Right lobe of liver (tissue), 6 donors: ENCODE data around the gene PTCH1. TPM values are rescaled to one million over a fixed set of nuclear protein-coding genes. Genes with fewer than 3 reads are reported as not detected.

Source experiments
- ATAC-seq, 4 donors: fragments of 200-7000 bp; cut with Tn5 transposase; one replicate each; pipeline ENCODE4 v1.9.1; 2020; ENCODE audit warnings: mild to moderate bottlenecking in 4 of 4, moderate library complexity in 4 of 4
- DNase-seq, 3 donors: peaks; one replicate each; pipeline ENCODE4 v3.0.0-alpha.2; 2020
- H3K27ac ChIP-seq, 3 donors: fragments of 200-600 bp; one replicate each; pipeline ENCODE4 v1.8.0; 2022
- H3K27me3 ChIP-seq, 2 donors: fragments of 200-600 bp; one replicate each; pipeline ENCODE4 v1.8.0; 2022
- H3K36me3 ChIP-seq, 4 donors: fragments of 200-600 bp; sonication (generic) in 1 of 4; one replicate each; pipeline versions ENCODE4 v1.5.1 to v1.8.0; 2017 to 2022; ENCODE audit warnings: control low read depth in 1 of 4
- H3K4me1 ChIP-seq, 4 donors: fragments of 200-600 bp; sonication (generic) in 1 of 4; one replicate each; pipeline versions ENCODE4 v1.5.1 to v1.8.0; 2017 to 2022; ENCODE audit warnings: control low read depth in 1 of 4
- H3K4me3 ChIP-seq, 3 donors: fragments of 200-600 bp; one replicate each; pipeline ENCODE4 v1.8.0; 2022
- H3K9me3 ChIP-seq, 4 donors: fragments of 200-600 bp; sonication (generic) in 1 of 4; one replicate each; pipeline versions ENCODE4 v1.5.1 to v1.8.0; 2017 to 2022; ENCODE audit warnings: control low read depth in 1 of 4
- CTCF ChIP-seq, 4 donors: fragments of 200-600 bp in 3 of 4; fragments of 450-650 bp in 1 of 4; IDR thresholded peaks; one replicate each; pipeline versions ENCODE4 v1.5.1 to v1.8.0; 2016 to 2022; ENCODE audit warnings: antibody characterized with exemption in 4 of 4, mild to moderate bottlenecking in 2 of 4
- POLR2A ChIP-seq: fragments of 450-650 bp; IDR thresholded peaks from one replicate; pipeline ENCODE4 v1.6.1; 2017; ENCODE audit warnings: antibody characterized with exemption, mild to moderate bottlenecking
- WGBS: methylation state at CpG from one replicate; pipeline ENCODE4 v1.1.6; 2018; ENCODE audit warnings: low coverage, low lambda C conversion rate; ENCODE audit not compliant: insufficient coverage; ENCODE audit errors: missing lambda C conversion rate; 5-methylcytosine and 5-hydroxymethylcytosine counted together
- intact Hi-C, 2 donors: fragments of 100-400 bp; cut with DNase I; formaldehyde crosslinking; loops; one replicate each; pipeline versions ENCODE4 v1.11.2 to v1.14.1; 2022
- total RNA-seq, 6 experiments: library from RNA; depleted of rRNA in 2 of 6; stranded (reverse); fragments of >200 nt in 2 of 6; fragmentation: NEBNext Ultra II Directional in 3 of 6; extraction: Animal tissue kit (Norgen Biotek cat#: 25700) in 3 of 6; gene quantifications; one replicate each; pipeline versions ENCODE4 v1.1.0 to v1.2.4, GENCODE V29; 2016 to 2023
- donor health status: DM: no; HTN: yes; CAD: no.
- donor health status: DM: no; HTN: no; CAD: no.
- donor health status: DM: no; HTN: no; CAD: no.
- donor health status: DM: no; HTN: yes; CAD: no.
- donor health status: DM: no; HTN: yes; CAD: no.

Gene PTCH1
- total RNA-seq, 6 experiments from 2014 or later = 2.0 to 8.3 (median 5.2) TPM

GRCh38 chr9:95515272-95516113, 1.3 kb downstream of the PTCH1 start:
- intact Hi-C loops = no loop called here
- Histone ChIP-seq H3K9me3 (no peaks in the 10 kb centered on the region), H3K27me3 (no peaks in the 10 kb centered on the region), H3K36me3 (no peaks in the 10 kb centered on the region), H3K4me1 (peaks cover 0 to 13% (median 5%) of the 10 kb centered on the region in 4 donors), H3K27ac (no peak overlapping the region), H3K4me3 (peak overlapping the region; percentile 26 to 48 (median 30))
- 28% methylated on average over 10 of the region's 48 CpGs for WGBS
- ATAC-seq (no peak), DNase-seq (peak in 1 of 3 donors; percentile 26)
- TF ChIP-seq POLR2A (no peak), CTCF (IDR thresholded peaks at IDR 0.05) (no peak)

- H3K4me3 ChIP-seq = no peak overlapping the region
- ATAC-seq (no peak), DNase-seq (no peak)
- no peaks in the 10 kb centered on the region for H3K27me3 ChIP-seq
- no peaks in the 10 kb centered on the region for H3K36me3 ChIP-seq
- peaks cover 0 to 13% (median 6%) of the 10 kb centered on the region in 4 donors for H3K4me1 ChIP-seq
- H3K9me3 ChIP-seq = no peaks in the 10 kb centered on the region
- intact Hi-C loops = no loop called here
- TF ChIP-seq POLR2A (no peak), CTCF (IDR thresholded peaks at IDR 0.05) (no peak)
- 74% methylated on average over 5 of the region's 5 CpGs for whole genome bisulfite sequencing
- H3K27ac ChIP-seq = no peak overlapping the region
Measured at GRCh38 chr9:95514342-95514741, 2.4 kb downstream of the PTCH1 start.

- WGBS = 75% methylated on average over 4 of the region's 4 CpGs
- Histone ChIP-seq H3K36me3 (no peaks in the 10 kb centered on the region), H3K4me3 (no peak overlapping the region), H3K9me3 (no peaks in the 10 kb centered on the region), H3K27ac (no peak overlapping the region), H3K27me3 (no peaks in the 10 kb centered on the region), H3K4me1 (peaks cover 0 to 13% (median 6%) of the 10 kb centered on the region in 4 donors)
- ATAC-seq (no peak), DNase-seq (no peak)
- TF ChIP-seq POLR2A (no peak), CTCF (IDR thresholded peaks at IDR 0.05) (no peak)
- intact Hi-C loops = no loop called here
Measured at GRCh38 chr9:95513711-95514110, 3.1 kb downstream of the PTCH1 start.

GRCh38 chr9:95512709-95513095, 4.1 kb downstream of the PTCH1 start:
- Histone ChIP-seq H3K27ac (no peak overlapping the region), H3K4me3 (no peak overlapping the region), H3K4me1 (peaks cover 0 to 13% (median 6%) of the 10 kb centered on the region in 4 donors), H3K9me3 (no peaks in the 10 kb centered on the region), H3K27me3 (no peaks in the 10 kb centered on the region), H3K36me3 (no peaks in the 10 kb centered on the region)
- TF ChIP-seq CTCF (IDR thresholded peaks at IDR 0.05) = no peak
- no peak for TF ChIP-seq POLR2A
- DNase-seq (no peak), ATAC-seq (no peak)
- whole genome bisulfite sequencing = 90% methylated on average over 1 of the region's 2 CpGs
- intact Hi-C loops = no loop called here
